Astrocyte of the spinal cord (primary cell): ENCODE data around the gene MARK4.

ENCODE experiments used
- DNase-seq: peaks from one replicate; pipeline ENCODE4 v3.0.0; 2011; ENCODE audit warnings: low read depth, low spot score
- H3K4me3 ChIP-seq: 2 replicates; pipeline ENCODE4 v1.5.1; 2011; ENCODE audit warnings: low read depth, mild to moderate bottlenecking, low read length, moderate library complexity
- CTCF ChIP-seq: IDR thresholded peaks from 2 replicates; pipeline ENCODE4 v1.5.1; 2012; ENCODE audit warnings: low read depth, mild to moderate bottlenecking, low read length, inconsistent platforms
- in situ Hi-C: cut with HindIII; loops from 2 replicates; pipeline ENCODE4 v1.10.0; 2017; ENCODE audit warnings: low sequenced_read_pairs

The MARK4 gene

GRCh38 chr19:45249261-45250033 is 1.6 kb upstream of the MARK4 start:
- no peak for TF ChIP-seq CTCF
- in situ Hi-C loops: no loop called here
- no peak overlapping the region for H3K4me3 ChIP-seq
- DNase-seq: no peak

GRCh38 chr19:45250216-45250831 is 747 bp upstream of the MARK4 start:
- H3K4me3 ChIP-seq: peak overlapping the region; percentile 54
- in situ Hi-C loops: no loop called here
- DNase-seq: no peak
- no peak for TF ChIP-seq CTCF

DNA sequence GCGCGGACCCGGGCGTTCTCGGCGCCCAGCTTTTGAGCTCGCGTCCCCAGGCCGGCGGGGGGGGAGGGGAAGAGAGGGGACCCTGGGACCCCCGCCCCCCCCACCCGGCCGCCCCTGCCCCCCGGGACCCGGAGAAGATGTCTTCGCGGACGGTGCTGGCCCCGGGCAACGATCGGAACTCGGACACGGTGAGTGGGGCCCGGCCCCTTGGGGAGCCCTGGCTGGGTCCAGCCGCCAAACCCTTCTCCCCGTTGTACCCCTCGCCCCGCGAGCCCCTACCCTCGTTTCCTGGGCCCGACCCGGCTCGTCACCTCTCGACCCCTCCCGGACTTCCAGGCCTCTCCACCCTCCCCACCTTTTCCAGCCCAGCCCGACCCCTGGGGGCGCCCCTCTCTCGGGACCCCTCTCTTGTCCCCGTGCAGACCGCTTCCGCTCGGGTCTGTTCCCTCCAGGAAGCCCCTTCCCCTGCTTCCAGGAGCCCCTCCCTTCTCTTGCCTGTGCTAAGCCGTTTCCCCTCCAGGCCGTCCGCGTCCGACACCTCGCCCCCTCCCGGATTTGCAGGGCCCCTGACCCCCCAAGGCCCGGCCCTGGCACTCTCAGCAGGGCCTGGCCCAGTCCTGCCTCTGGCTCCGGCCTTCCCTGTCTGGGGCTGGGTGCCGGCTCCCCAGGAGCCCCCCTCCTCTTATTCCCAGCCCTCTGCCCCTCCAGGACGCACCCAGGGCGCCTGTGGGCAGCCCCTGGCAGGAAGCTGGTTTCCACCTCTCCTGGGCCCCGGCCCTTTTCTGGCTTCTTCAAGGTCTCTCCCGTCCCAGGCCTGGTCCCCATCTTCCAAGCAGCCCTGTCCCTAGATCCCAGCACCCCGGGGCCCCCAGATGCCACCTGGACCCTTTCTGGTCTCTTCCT is 632 bp downstream of the MARK4 start:
- TF ChIP-seq CTCF: no peak
- peak; percentile 13 for DNase-seq
- in situ Hi-C loops: no loop called here
- peak overlapping the region; percentile 85 for H3K4me3 ChIP-seq

DNA sequence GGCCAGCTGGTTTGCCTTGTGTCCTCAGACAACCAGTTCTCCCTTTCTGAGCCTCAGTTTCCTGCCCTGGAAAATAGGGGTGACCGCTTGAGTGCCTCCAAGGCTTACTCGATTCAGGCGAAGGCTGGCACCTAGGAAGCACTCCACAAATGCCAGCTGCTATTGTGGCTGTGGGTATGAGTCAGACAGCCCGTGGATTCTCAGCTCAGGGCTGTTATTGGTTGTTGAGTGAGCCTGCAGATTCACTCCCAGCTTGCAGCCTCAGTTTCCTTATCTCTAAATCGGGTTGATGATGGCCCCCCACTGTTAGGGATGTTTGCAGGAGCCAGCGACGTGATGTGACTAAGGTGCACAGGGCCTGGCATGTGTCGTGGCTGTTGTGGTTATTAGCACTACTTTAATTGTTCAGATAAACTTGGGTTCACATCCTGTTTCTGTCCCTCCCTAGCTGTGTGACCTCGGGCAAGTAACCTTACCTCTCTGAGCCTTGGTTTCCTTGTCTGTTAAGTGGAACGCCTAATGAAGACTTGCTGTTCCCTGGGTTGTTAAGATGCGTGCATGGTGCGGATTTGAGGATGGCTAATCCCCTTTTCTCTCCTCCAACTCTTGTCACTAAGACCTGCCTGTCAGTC is 2.4 kb downstream of the MARK4 start:
- in situ Hi-C loops: no loop called here
- TF ChIP-seq CTCF: no peak
- peak; percentile 22 for DNase-seq
- H3K4me3 ChIP-seq: no peak overlapping the region

GRCh38 chr19:45254044-45254531 is 3.0 kb downstream of the MARK4 start:
- in situ Hi-C loops: no loop called here
- H3K4me3 ChIP-seq: no peak overlapping the region
- DNase-seq: no peak
- TF ChIP-seq CTCF: peak; percentile 21

DNA sequence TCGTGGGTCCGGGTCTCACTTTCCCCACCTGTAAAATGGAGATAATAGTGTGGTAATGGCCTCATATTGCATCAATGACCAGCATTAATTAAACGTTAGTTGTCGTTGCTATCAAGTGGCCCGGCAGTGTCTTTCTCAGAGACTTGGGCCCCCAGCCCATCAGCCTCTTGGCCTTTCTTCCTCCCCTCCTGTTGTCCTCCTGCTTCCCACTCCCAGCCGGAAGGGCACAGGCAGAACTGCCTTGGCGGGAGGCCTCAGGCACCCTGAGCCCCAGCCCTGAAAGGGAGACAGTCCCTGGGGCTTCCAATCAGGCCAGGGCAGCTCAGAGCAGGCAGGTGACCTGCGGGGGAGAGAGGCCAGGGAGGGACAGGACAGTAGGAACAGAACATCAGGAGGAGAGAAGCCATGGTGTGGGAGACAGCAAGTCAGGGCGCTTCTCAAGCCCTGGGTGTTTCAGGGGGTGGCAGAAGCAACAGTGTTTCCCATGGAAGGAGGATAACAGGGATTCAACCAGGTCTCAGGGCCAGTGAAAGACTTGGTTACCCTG is 4.6 kb downstream of the MARK4 start:
- no peak for DNase-seq

More for the DNA sequence above, 4.6 kb downstream of the MARK4 start:
- no peak for TF ChIP-seq CTCF
- in situ Hi-C loops: no loop called here
- H3K4me3 ChIP-seq: no peak overlapping the region
